ENCODE results near the gene C1orf87.

C1orf87 gene

GRCh38 chr1:59992040-59992820, 81.3 kb downstream of the C1orf87 start (continued):
- TF ChIP-seq ZNF302 (tag by site-specific recombination; IDR thresholded peaks at IDR 0.05; ENCODE audit: low read depth) (no peak), ZNF266 (tag by site-specific recombination; IDR thresholded peaks at IDR 0.05; ENCODE audit: low read depth) (peak; percentile 84), ZFP69B (tag by site-specific recombination; IDR thresholded peaks at IDR 0.05) (no peak), ZNF558 (tag by site-specific recombination; IDR thresholded peaks at IDR 0.05) (peak; percentile 37; the same call in 1 of the 2 replicates), ZNF155 (tag by site-specific recombination; IDR thresholded peaks at IDR 0.05) (no peak), MEIS1 (CRISPR knock-in tag; IDR thresholded peaks at IDR 0.05; ENCODE audit: borderline replicate concordance) (no peak), ZEB2 (tag by site-specific recombination; IDR thresholded peaks at IDR 0.05) (no peak), ZNF274 (IDR thresholded peaks at IDR 0.05; ENCODE audit: low read length) (no peak), ZNF274 (tag by site-specific recombination; IDR thresholded peaks at IDR 0.05; ENCODE audit: borderline replicate concordance) (no peak), SCRT1 (tag by site-specific recombination; IDR thresholded peaks at IDR 0.05; ENCODE audit: borderline replicate concordance) (no peak), ZNF169 (tag by site-specific recombination; IDR thresholded peaks at IDR 0.05) (no peak), ZBTB21 (tag by site-specific recombination; IDR thresholded peaks at IDR 0.05) (0 out of 2 replicates have a peak, but pooled peaks have one; percentile 26), ELK4 (IDR thresholded peaks at IDR 0.05; ENCODE audit: borderline replicate concordance, low read depth, low read length) (no peak), GLIS1 (tag by site-specific recombination; IDR thresholded peaks at IDR 0.05) (no peak), ZNF660 (tag by site-specific recombination; IDR thresholded peaks at IDR 0.05) (no peak), ZNF473 (tag by site-specific recombination; IDR thresholded peaks at IDR 0.05) (no peak), ZNF114 (tag by site-specific recombination; IDR thresholded peaks at IDR 0.05) (no peak), TSHZ1 (tag by site-specific recombination; IDR thresholded peaks at IDR 0.05; ENCODE audit: borderline replicate concordance) (no peak), ZNF670 (tag by site-specific recombination; IDR thresholded peaks at IDR 0.05; ENCODE audit: low read depth) (no peak), ZNF211 (tag by site-specific recombination; IDR thresholded peaks at IDR 0.05; ENCODE audit: low read depth) (no peak), ZNF350 (tag by site-specific recombination; IDR thresholded peaks at IDR 0.05) (no peak), ZNF549 (tag by site-specific recombination; IDR thresholded peaks at IDR 0.05) (no peak), ZNF398 (tag by site-specific recombination; IDR thresholded peaks at IDR 0.05) (no peak), BCL6B (tag by site-specific recombination; IDR thresholded peaks at IDR 0.05) (no peak), ZNF26 (tag by site-specific recombination; IDR thresholded peaks at IDR 0.05) (no peak), ZNF513 (tag by site-specific recombination; IDR thresholded peaks at IDR 0.05) (no peak)

Data from HEK293 (cell line).